BLaER1 treated with 17β-estradiol and CSF1 and Interleukin-3, amounts not matched to agents 10 nM and 100 nM (cell line): ENCODE data around the gene TDRD7.

Experiments used
- H3K27ac ChIP-seq, 11 experiments: shearing (Covaris generic); formaldehyde crosslinking; 2 replicates each; pipeline ENCODE4 v1.8.1; 2022
- H3K27me3 ChIP-seq, 11 experiments: shearing (Covaris generic); formaldehyde crosslinking; 2 replicates each; pipeline ENCODE4 v1.8.1; 2022
- H3K36me3 ChIP-seq, 11 experiments: shearing (Covaris generic); formaldehyde crosslinking; 2 replicates each; pipeline ENCODE4 v1.8.1; 2022
- H3K4me1 ChIP-seq, 10 experiments: shearing (Covaris generic); formaldehyde crosslinking; 2 replicates each; pipeline ENCODE4 v1.8.1; 2022
- H3K4me2 ChIP-seq, 11 experiments: shearing (Covaris generic); formaldehyde crosslinking; 2 replicates each; pipeline ENCODE4 v1.8.1; 2022
- H3K4me3 ChIP-seq, 10 experiments: shearing (Covaris generic); formaldehyde crosslinking; 2 replicates each; pipeline ENCODE4 v1.8.1; 2022
- H3K9ac ChIP-seq, 11 experiments: shearing (Covaris generic); formaldehyde crosslinking; 2 replicates each; pipeline ENCODE4 v1.8.1; 2022
- H3K9me3 ChIP-seq, 11 experiments: shearing (Covaris generic); formaldehyde crosslinking; replicated peaks in 1 of 11; 2 replicates each; pipeline ENCODE4 v1.8.1; 2022
- H4K20me1 ChIP-seq, 11 experiments: shearing (Covaris generic); formaldehyde crosslinking; 2 replicates each; pipeline ENCODE4 v1.8.1; 2022
- Cebpa-rat ChIP-seq, 11 experiments: shearing (Covaris generic); IDR thresholded peaks; 2 replicates each; pipeline ENCODE4 v1.8.1; 2022

The TDRD7 gene

DNA sequence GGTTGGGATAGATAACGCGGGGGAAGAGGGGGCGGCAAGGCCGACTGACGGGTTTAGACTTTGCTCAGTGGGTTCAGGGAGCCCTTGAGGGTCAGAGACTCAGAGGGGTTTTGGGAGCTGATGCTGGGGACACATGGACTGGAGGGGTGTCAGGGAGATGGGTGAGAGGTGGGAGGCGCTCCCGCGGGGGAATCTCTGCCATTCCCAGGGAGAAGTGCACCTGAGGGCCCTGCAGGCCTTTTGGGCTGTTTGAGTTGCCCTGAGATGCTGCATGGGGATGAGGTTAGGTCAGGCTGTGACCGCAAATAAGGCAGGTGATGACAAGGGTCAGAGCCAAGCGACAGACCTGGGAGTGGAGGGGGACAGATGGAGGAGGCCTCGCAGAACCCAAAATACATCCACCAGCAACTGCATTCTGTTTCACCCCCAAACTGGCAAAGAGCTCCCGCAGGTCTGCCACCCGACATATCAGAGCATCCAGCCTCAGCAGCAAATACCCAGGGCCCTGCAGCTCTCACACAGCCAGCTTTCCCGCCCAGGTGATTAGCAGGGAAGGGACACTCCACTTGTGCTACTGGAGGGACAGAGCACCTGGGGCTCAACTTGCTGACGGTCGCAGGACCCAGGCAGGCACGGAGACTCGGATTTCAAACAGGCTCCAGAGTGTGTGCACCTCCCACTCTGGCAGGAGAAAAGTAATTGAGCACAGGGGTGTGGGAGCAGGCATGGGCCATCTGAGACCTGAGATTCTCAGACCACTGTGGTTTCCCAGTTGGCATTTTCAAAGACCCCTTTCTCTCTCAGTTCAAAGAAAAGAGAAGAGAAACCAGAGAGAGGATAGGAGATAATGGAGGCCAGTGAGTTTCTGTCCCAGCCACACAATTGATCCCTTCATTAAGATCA, 116.0 kb downstream of the TDRD7 start:
- Histone ChIP-seq H4K20me1 (no peaks in the 10 kb centered on the region), H3K9me3 (no peaks in the 10 kb centered on the region), H3K36me3 (no peaks in the 10 kb centered on the region), H3K27me3 (peaks cover 0 to 14% (median 4%) of the 10 kb centered on the region in 11 experiments; a peak in 4 of 22 replicates), H3K4me1 (peaks cover 0 to 8% (median 6%) of the 10 kb centered on the region in 10 experiments; a peak in 5 of 20 replicates), H3K9ac (no peak overlapping the region), H3K4me2 (no peak overlapping the region), H3K27ac (no peak overlapping the region), H3K4me3 (no peak overlapping the region)
- no peak for TF ChIP-seq Cebpa-rat (IDR thresholded peaks at IDR 0.05)

DNA sequence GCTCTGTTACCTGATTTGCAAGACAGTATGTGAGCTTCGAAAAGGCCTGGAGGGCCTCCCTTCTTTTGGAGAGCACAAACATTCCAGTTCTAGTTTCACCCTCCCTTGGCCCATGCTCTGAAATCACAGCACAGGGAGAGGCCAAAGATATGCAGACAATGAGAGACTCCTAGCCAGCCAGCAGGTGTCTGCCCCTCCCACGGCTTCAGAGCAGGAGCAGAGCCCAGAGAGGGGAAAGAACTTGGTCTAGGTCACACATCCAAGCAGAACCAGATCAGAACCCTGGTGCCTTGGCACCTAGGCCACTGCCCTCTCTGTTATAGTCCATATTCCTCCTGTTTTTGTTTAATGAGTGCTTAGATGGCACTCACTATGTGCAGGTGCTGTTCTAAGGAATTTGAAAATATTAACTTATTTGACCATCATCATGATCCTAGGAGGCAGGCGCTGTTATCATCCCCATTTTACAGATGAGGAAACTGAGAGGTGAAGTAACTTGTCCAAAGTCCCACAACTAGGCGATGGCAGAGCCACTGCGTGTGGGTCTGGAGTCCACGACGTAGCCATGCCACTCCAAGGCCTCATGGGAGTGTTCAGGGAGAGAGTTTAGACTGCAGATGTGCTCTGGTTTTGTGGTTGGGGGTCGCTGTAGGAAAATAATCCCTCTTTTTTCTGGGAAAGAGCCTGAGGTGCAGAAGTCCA, 116.8 kb downstream of the TDRD7 start:
- Histone ChIP-seq H3K4me1 (peaks cover 0 to 8% (median 6%) of the 10 kb centered on the region in 10 experiments; a peak in 5 of 20 replicates), H3K4me3 (no peak overlapping the region), H3K27me3 (peaks cover 0 to 14% (median 4%) of the 10 kb centered on the region in 11 experiments; a peak in 4 of 22 replicates), H3K36me3 (no peaks in the 10 kb centered on the region), H4K20me1 (no peaks in the 10 kb centered on the region), H3K4me2 (no peak overlapping the region), H3K27ac (no peak overlapping the region), H3K9me3 (no peaks in the 10 kb centered on the region; a peak in 1 of 22 replicates), H3K9ac (no peak overlapping the region)
- no peak for TF ChIP-seq Cebpa-rat (IDR thresholded peaks at IDR 0.05)

DNA sequence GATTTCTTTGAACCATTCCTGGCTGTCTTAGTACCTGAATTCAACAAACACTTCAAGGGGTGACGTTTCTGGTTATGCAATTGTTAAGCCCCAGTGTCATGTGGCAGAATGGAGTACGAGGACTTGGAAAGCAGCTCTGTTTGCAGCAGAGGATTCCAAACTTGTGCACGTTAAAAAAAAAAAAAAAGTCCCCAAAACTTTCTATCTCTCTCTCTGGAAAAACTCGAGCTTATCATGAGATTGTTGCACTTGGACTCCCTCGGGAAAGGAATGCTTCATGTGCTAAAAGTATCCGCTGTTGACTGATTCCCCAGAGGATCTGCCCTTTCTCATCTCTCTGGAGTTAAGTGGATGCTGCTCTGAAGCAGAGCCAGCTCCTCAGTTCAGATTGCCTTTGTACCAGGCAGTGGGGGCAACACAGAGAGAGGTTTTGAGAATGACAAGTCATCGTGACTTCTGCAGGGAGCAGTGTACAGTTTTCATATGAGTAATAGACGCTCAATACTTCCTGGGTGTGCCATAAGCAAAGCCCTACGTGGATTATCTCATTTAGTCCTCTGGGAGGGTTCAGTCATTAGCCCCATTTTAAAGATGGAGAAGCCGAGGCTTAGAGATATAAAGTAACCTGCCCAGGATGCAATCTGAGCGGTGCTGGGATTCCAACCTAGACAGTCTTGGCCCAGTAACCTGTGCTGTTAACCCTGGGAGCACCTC, 117.6 kb downstream of the TDRD7 start:
- Histone ChIP-seq H3K4me3 (no peak overlapping the region), H3K27ac (no peak overlapping the region), H3K27me3 (peaks cover 0 to 14% (median 4%) of the 10 kb centered on the region in 11 experiments; a peak in 4 of 22 replicates), H4K20me1 (no peaks in the 10 kb centered on the region), H3K9me3 (peaks cover 0 to 7% (median 0%) of the 10 kb centered on the region in 11 experiments; a peak in 3 of 22 replicates), H3K9ac (no peak overlapping the region), H3K36me3 (no peaks in the 10 kb centered on the region), H3K4me2 (peak overlapping the region in 4 of 11 experiments; percentile 8 to 24 (median 23); a peak in 4 of 22 replicates), H3K4me1 (peaks cover 0 to 8% (median 6%) of the 10 kb centered on the region in 10 experiments; a peak in 5 of 20 replicates)
- TF ChIP-seq Cebpa-rat (IDR thresholded peaks at IDR 0.05): no peak

DNA sequence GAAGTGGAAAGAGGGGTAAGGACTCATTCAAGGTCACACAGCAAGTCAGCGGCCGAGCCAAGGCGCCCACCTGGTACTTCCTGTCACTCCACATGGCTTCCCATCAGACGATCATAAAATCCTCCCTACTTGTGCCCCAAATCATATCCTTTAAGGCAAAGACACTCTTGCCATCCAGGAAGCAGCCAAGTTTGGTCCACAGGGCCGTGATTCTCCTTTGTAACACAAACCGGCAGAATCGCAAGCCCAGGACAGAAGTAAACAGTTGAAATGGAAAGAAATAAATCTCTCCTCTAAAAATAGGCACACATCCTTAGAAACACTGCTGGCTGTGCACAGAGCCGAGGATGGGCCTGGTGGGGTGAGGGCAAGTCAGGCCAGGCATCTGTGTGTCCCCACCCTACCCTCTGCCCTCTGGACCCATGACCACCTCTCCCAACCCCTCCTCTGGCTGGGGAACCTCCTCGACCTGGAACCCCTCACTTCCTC, 120.0 kb downstream of the TDRD7 start:
- Histone ChIP-seq H3K36me3 (no peaks in the 10 kb centered on the region), H3K27ac (no peak overlapping the region), H3K9me3 (peaks cover 0 to 9% (median 0%) of the 10 kb centered on the region in 11 experiments; a peak in 3 of 22 replicates), H4K20me1 (no peaks in the 10 kb centered on the region), H3K4me2 (no peak overlapping the region), H3K9ac (no peak overlapping the region), H3K27me3 (peaks cover 0 to 11% (median under 1%) of the 10 kb centered on the region in 11 experiments; a peak in 4 of 22 replicates), H3K4me3 (no peak overlapping the region), H3K4me1 (peaks cover 0 to 8% (median 6%) of the 10 kb centered on the region in 10 experiments; a peak in 5 of 20 replicates)
- TF ChIP-seq Cebpa-rat (IDR thresholded peaks at IDR 0.05): no peak

DNA sequence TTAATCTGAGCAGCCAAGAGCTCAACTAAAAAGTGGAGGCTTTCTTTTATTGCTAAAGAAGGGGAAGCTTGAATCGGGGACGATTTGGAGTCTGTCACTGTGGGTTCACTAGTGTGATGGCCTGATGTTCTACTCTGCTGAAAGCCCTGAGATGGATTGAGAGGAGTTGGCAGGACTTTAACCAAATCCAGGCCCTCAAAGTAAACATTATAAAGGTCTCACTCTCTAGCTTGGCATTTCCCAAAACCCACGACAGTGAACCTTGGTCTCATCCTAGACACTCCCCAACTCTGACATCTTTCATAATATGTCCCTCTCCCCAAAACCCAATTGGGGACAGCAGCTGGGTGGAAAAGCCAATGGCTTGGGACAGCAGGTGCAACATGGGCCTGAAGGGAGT, 122.3 kb downstream of the TDRD7 start:
- H3K9ac ChIP-seq: no peak overlapping the region
- H3K9me3 ChIP-seq: peaks cover 0 to 9% (median 0%) of the 10 kb centered on the region in 11 experiments; a peak in 3 of 22 replicates
- TF ChIP-seq Cebpa-rat (IDR thresholded peaks at IDR 0.05): no peak
- H3K36me3 ChIP-seq: no peaks in the 10 kb centered on the region
- no peaks in the 10 kb centered on the region for H4K20me1 ChIP-seq
- peaks cover 0 to 7% (median 5%) of the 10 kb centered on the region in 10 experiments; a peak in 5 of 20 replicates for H3K4me1 ChIP-seq
- no peak overlapping the region for H3K4me2 ChIP-seq
- H3K4me3 ChIP-seq: no peak overlapping the region
- H3K27ac ChIP-seq: no peak overlapping the region
- no peaks in the 10 kb centered on the region for H3K27me3 ChIP-seq

DNA sequence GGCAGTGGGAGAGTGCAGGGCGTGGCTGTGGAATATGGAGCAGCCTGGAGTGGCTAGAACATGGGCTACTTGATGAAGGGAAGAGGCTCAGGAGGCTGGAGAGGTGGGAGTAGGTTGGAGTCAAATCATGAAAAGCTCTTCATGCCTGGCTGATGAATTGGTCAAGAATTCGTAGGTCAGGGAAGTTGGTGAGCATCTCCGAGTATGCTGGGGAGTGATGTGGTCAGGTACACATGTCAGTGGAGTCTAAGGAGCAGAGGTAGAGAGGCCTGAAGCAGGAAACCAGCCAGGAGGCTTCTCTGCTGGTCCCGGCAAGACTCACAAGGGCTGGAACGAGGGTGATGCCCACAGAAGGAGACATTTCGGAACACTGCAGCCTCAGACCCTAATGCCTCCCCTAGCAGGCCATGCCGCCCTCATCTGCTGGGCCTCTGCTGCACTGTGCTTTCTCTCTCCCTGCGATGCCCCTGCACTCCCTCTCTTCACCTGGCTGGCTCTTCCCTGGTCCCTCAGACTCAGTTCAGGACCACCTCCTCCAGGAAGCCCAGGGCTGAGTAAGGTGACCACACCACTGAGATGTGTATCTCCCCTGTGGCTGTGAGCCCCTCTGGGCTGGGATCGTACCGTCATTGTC, 123.2 kb downstream of the TDRD7 start:
- H3K36me3 ChIP-seq: no peaks in the 10 kb centered on the region
- H3K9ac ChIP-seq: no peak overlapping the region
- no peak overlapping the region for H3K27ac ChIP-seq

DNA sequence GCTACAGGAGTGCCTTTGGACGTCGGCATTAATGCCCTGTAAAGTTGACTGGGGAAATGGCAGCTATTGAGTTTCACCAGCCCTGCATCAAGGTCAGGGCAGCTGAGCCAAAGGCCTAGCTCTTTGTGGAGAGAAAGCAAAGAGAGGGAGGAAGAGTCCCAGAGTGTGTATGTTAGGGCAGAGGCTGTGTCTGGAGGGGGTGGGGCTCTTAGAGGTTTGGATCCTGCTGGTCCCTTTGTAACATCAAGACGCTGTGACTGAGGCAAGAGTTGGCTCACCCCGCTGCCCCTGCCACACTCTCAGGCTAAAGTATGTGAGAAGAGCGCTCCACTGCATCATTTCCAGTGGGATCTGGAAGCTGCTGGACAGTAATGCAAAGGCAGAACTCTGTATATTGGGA, 123.9 kb downstream of the TDRD7 start:
- Histone ChIP-seq H3K4me2 (no peak overlapping the region), H3K27ac (no peak overlapping the region), H3K9me3 (peaks cover 0 to 9% (median 0%) of the 10 kb centered on the region in 11 experiments; a peak in 3 of 22 replicates), H3K4me3 (no peak overlapping the region), H3K9ac (no peak overlapping the region), H3K4me1 (no peaks in the 10 kb centered on the region), H3K36me3 (no peaks in the 10 kb centered on the region), H3K27me3 (no peaks in the 10 kb centered on the region), H4K20me1 (no peaks in the 10 kb centered on the region)
- no peak for TF ChIP-seq Cebpa-rat (IDR thresholded peaks at IDR 0.05)

More for the DNA sequence above, 123.2 kb downstream of the TDRD7 start:
- Histone ChIP-seq H3K4me3 (no peak overlapping the region), H4K20me1 (no peaks in the 10 kb centered on the region), H3K27me3 (no peaks in the 10 kb centered on the region), H3K4me1 (no peaks in the 10 kb centered on the region), H3K9me3 (peaks cover 0 to 9% (median 0%) of the 10 kb centered on the region in 11 experiments; a peak in 3 of 22 replicates), H3K4me2 (no peak overlapping the region)
- TF ChIP-seq Cebpa-rat (IDR thresholded peaks at IDR 0.05): no peak

DNA sequence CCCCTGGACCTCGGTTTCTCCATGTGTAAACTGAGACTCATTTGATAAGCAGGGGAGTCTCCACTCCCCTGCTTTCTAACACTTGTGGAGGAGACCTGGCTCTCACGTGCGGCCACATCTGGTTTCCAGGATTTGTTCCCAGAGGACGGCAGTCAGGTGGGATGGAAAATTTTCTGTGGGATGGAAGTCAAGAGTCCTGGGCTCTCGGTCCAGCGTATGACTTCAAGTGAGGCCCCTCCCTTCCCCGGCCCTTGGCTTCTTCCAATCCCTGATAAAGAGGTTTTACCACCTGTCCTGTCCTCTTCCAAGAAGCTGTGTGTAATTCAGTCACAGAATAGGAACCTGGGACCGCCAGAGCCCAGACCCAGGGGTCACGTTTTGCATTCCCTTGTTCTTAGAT, 124.6 kb downstream of the TDRD7 start:
- no peak for TF ChIP-seq Cebpa-rat (IDR thresholded peaks at IDR 0.05)
- no peak overlapping the region for H3K4me2 ChIP-seq

More for the DNA sequence above, 124.6 kb downstream of the TDRD7 start:
- peaks cover 0 to 9% (median 0%) of the 10 kb centered on the region in 11 experiments; a peak in 3 of 22 replicates for H3K9me3 ChIP-seq
- no peaks in the 10 kb centered on the region for H3K4me1 ChIP-seq
- no peaks in the 10 kb centered on the region for H3K27me3 ChIP-seq
- no peaks in the 10 kb centered on the region for H4K20me1 ChIP-seq
- H3K36me3 ChIP-seq: no peaks in the 10 kb centered on the region
- H3K4me3 ChIP-seq: no peak overlapping the region
- H3K27ac ChIP-seq: no peak overlapping the region
- no peak overlapping the region for H3K9ac ChIP-seq
